Measurements from ENCODE around the gene TMEM151A.

GRCh38 chr11:66299186-66299585, 7.5 kb downstream of the TMEM151A start:
- TF ChIP-seq, protein P1, sequence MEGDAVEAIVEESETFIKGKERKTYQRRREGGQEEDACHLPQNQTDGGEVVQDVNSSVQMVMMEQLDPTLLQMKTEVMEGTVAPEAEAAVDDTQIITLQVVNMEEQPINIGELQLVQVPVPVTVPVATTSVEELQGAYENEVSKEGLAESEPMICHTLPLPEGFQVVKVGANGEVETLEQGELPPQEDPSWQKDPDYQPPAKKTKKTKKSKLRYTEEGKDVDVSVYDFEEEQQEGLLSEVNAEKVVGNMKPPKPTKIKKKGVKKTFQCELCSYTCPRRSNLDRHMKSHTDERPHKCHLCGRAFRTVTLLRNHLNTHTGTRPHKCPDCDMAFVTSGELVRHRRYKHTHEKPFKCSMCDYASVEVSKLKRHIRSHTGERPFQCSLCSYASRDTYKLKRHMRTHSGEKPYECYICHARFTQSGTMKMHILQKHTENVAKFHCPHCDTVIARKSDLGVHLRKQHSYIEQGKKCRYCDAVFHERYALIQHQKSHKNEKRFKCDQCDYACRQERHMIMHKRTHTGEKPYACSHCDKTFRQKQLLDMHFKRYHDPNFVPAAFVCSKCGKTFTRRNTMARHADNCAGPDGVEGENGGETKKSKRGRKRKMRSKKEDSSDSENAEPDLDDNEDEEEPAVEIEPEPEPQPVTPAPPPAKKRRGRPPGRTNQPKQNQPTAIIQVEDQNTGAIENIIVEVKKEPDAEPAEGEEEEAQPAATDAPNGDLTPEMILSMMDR (IDR thresholded peaks at IDR 0.05; ENCODE audit: low read depth, low read length, missing input control): no peak
- TF ChIP-seq, protein P2, sequence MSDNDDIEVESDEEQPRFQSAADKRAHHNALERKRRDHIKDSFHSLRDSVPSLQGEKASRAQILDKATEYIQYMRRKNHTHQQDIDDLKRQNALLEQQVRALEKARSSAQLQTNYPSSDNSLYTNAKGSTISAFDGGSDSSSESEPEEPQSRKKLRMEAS (IDR thresholded peaks at IDR 0.05): no peak
- TF ChIP-seq TAF1 (conservative IDR thresholded peaks at IDR 0.05): no peak
- TF ChIP-seq RAD21 (IDR thresholded peaks at IDR 0.05): no peak
- TF ChIP-seq GABPA (IDR thresholded peaks at IDR 0.05 in 1 of 2, conservative IDR thresholded peaks at IDR 0.05 in 1 of 2): no peak
- no peak for TF ChIP-seq YY1 (IDR thresholded peaks at IDR 0.05)
- no peak for TF ChIP-seq EGR1 (IDR thresholded peaks at IDR 0.05; ENCODE audit: low read depth in 2 of 2)
- TF ChIP-seq, protein P3, sequence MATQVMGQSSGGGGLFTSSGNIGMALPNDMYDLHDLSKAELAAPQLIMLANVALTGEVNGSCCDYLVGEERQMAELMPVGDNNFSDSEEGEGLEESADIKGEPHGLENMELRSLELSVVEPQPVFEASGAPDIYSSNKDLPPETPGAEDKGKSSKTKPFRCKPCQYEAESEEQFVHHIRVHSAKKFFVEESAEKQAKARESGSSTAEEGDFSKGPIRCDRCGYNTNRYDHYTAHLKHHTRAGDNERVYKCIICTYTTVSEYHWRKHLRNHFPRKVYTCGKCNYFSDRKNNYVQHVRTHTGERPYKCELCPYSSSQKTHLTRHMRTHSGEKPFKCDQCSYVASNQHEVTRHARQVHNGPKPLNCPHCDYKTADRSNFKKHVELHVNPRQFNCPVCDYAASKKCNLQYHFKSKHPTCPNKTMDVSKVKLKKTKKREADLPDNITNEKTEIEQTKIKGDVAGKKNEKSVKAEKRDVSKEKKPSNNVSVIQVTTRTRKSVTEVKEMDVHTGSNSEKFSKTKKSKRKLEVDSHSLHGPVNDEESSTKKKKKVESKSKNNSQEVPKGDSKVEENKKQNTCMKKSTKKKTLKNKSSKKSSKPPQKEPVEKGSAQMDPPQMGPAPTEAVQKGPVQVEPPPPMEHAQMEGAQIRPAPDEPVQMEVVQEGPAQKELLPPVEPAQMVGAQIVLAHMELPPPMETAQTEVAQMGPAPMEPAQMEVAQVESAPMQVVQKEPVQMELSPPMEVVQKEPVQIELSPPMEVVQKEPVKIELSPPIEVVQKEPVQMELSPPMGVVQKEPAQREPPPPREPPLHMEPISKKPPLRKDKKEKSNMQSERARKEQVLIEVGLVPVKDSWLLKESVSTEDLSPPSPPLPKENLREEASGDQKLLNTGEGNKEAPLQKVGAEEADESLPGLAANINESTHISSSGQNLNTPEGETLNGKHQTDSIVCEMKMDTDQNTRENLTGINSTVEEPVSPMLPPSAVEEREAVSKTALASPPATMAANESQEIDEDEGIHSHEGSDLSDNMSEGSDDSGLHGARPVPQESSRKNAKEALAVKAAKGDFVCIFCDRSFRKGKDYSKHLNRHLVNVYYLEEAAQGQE (IDR thresholded peaks at IDR 0.05): no peak
- TF ChIP-seq SP1 (IDR thresholded peaks at IDR 0.05): no peak
- TF ChIP-seq JUND (IDR thresholded peaks at IDR 0.05): no peak

Data from liver (tissue), 3 donors.